ENCODE measurements around the gene GABRG3. TPM values are rescaled to one million over a fixed set of nuclear protein-coding genes. Genes with fewer than 3 reads are reported as not detected.

GABRG3 gene
- total RNA-seq, 1 donor from 2014 or later, result not detected

DNA sequence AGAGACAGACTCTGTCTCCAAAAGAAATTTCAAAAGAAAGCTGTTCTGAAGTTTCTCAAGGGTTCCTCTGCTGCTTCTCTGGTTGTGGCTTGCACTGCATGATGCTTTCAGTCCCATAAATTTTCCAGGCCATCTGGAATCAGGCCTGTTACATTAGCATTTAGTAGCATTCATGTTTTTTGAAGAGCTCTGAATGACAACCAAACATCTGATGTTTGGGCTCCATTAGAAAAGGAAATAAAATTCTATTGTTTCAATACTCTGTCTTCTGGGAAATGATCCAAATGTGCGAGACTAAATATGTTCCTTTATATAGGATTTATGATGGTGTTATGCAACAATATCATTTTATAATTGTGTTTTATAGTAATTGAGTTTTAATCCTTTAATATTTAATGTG is 455.8 kb downstream of the GABRG3 start:
- FAIRE-seq, result no peak

DNA sequence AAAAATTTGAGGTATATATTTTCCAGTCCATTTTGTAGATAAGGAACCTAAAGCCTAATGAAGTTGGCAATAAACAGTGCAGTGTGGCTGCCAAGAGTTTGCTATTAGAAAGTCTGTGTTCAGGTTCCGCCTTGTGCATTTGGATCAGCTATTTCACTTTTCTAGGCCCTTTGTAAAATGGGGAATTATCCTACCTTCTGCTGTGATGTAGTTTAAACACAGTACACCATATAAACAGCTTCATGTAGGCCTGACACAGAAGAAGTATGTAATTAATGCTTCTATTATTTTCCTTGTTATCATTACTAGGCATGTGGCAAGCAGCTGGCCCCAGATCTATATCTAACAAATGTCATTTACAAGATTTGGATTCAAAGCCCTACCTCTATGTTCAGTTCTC is 456.3 kb downstream of the GABRG3 start:
- no peak for FAIRE-seq

More for the DNA sequence above, 455.8 kb downstream of the GABRG3 start:
- Histone ChIP-seq H3K27me3 (ENCODE audit: control insufficient read depth, insufficient read depth, low read length) (no peaks in the 10 kb centered on the region), H3K36me3 (ENCODE audit: control insufficient read depth, insufficient read depth, low read length) (no peaks in the 10 kb centered on the region), H3K4me3 (ENCODE audit: low read depth, low read length) (no peak overlapping the region)
- no peak for DNase-seq (ENCODE audit: low read depth)
- TF ChIP-seq, protein P1, sequence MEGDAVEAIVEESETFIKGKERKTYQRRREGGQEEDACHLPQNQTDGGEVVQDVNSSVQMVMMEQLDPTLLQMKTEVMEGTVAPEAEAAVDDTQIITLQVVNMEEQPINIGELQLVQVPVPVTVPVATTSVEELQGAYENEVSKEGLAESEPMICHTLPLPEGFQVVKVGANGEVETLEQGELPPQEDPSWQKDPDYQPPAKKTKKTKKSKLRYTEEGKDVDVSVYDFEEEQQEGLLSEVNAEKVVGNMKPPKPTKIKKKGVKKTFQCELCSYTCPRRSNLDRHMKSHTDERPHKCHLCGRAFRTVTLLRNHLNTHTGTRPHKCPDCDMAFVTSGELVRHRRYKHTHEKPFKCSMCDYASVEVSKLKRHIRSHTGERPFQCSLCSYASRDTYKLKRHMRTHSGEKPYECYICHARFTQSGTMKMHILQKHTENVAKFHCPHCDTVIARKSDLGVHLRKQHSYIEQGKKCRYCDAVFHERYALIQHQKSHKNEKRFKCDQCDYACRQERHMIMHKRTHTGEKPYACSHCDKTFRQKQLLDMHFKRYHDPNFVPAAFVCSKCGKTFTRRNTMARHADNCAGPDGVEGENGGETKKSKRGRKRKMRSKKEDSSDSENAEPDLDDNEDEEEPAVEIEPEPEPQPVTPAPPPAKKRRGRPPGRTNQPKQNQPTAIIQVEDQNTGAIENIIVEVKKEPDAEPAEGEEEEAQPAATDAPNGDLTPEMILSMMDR (IDR thresholded peaks at IDR 0.05; ENCODE audit: insufficient read depth, low read length, severe bottlenecking), result no peak

DNA sequence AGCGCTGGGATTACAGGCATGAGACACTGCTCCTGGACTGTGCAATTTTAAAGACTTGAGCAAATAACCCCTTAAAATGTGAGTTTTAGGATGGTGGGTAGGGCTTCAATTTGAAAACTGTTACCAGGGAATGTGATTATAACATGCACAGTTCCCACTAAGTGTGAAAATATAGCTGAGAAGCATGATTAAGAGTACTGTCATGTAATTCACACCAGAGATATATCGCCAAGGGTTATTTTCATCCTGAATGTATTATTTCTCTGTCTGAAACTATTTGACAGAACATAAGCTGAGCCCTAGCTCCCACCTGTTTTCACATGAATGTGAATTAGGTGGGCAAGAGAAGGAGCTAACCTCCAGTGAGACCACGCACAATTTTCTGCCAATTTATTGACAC is 457.2 kb downstream of the GABRG3 start:
- Histone ChIP-seq H3K4me3 (ENCODE audit: low read depth, low read length) (no peak overlapping the region), H3K27me3 (ENCODE audit: control insufficient read depth, insufficient read depth, low read length) (no peaks in the 10 kb centered on the region), H3K36me3 (ENCODE audit: control insufficient read depth, insufficient read depth, low read length) (no peaks in the 10 kb centered on the region)
- FAIRE-seq (no peak), DNase-seq (ENCODE audit: low read depth) (no peak)
- TF ChIP-seq, protein P1 (IDR thresholded peaks at IDR 0.05; ENCODE audit: insufficient read depth, low read length, severe bottlenecking), result no peak

More for the DNA sequence above, 456.3 kb downstream of the GABRG3 start:
- TF ChIP-seq, protein P1 (IDR thresholded peaks at IDR 0.05; ENCODE audit: insufficient read depth, low read length, severe bottlenecking), result no peak
- no peaks in the 10 kb centered on the region for H3K27me3 ChIP-seq (ENCODE audit: control insufficient read depth, insufficient read depth, low read length)
- DNase-seq (ENCODE audit: low read depth), result no peak
- no peaks in the 10 kb centered on the region for H3K36me3 ChIP-seq (ENCODE audit: control insufficient read depth, insufficient read depth, low read length)
- H3K4me3 ChIP-seq (ENCODE audit: low read depth, low read length), result no peak overlapping the region

DNA sequence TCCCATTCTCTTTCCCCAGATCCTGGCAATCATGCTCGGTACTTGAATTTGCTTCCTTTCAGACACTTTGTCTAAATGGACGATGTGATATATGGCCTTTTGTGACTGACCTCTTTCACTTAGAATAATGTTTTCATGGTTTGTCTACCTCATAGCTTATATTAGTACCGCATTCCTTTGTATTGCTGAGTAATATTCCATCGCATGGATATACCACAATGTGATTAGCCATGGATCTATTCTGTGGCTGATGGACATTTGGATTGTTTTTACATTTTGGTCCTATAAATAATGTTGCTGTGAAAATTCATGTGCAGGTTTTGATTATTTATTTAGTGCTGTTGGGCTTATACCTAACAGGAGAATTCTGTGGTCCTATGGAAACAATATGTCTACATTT is 458.6 kb downstream of the GABRG3 start:
- FAIRE-seq, result no peak
- H3K27me3 ChIP-seq (ENCODE audit: control insufficient read depth, insufficient read depth, low read length), result no peaks in the 10 kb centered on the region
- TF ChIP-seq, protein P1 (IDR thresholded peaks at IDR 0.05; ENCODE audit: insufficient read depth, low read length, severe bottlenecking), result no peak
- no peaks in the 10 kb centered on the region for H3K36me3 ChIP-seq (ENCODE audit: control insufficient read depth, insufficient read depth, low read length)
- no peak for DNase-seq (ENCODE audit: low read depth)
- no peak overlapping the region for H3K4me3 ChIP-seq (ENCODE audit: low read depth, low read length)

DNA sequence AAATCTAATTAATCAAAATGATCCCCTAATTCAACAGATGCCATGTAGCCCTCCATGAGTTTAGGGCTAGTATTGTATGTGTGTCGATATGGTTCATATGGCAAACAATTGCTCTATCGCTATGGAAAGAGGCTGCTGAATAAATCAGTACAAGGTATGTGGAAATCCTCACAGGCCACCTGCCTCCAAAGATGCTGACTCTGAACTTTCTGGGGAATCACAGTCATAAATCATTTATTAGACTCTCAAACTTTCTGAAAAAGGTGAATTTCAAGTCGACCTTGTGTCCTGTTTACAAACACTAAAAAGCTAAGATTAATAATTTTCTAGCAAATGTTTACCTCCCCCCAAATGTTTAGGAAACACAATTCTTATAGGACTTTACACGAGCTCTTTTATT is 462.6 kb downstream of the GABRG3 start:
- DNase-seq (ENCODE audit: low read depth), result no peak
- H3K27me3 ChIP-seq (ENCODE audit: control insufficient read depth, insufficient read depth, low read length), result no peaks in the 10 kb centered on the region
- TF ChIP-seq, protein P1 (IDR thresholded peaks at IDR 0.05; ENCODE audit: insufficient read depth, low read length, severe bottlenecking), result no peak
- no peak overlapping the region for H3K4me3 ChIP-seq (ENCODE audit: low read depth, low read length)
- no peaks in the 10 kb centered on the region for H3K36me3 ChIP-seq (ENCODE audit: control insufficient read depth, insufficient read depth, low read length)
- no peak for FAIRE-seq
